GM19395 (cell line): ENCODE measurements around the gene RPUSD4.
"Not testable (repeated sequence)": the region's sequence is repeated elsewhere in the genome, so short reads cannot be mapped to it uniquely, and the experiment has no call there.

Experiments
- ATAC-seq: cut with Tn5 transposase; IDR thresholded peaks from one replicate; pipeline ENCODE4 v1.9.1; 2021; ENCODE audit warnings: mild to moderate bottlenecking, moderate library complexity; ENCODE audit not compliant: unreplicated experiment

Gene RPUSD4

GRCh38 chr11:126211236-126212088, at the start of gene RPUSD4, which contains the start of gene FAM118B:
Gene RPUSD4 (minus strand): TSS chr11:126211650. CDS start chr11:126211638, 12 bp downstream.
Gene FAM118B (plus strand): TSS chr11:126211782. CDS start chr11:126235002, 23,220 bp downstream.
- peak; percentile 96 for ATAC-seq

- ATAC-seq, result no peak
These were observed 46.3 kb upstream of the RPUSD4 start for GRCh38 chr11:126257764-126258163.

- ATAC-seq, result no peak
These were observed 45.7 kb upstream of the RPUSD4 start for GRCh38 chr11:126257144-126257543.

- ATAC-seq, result no peak
These were observed 44.8 kb upstream of the RPUSD4 start for GRCh38 chr11:126256216-126256615.

GRCh38 chr11:126255507-126255906, 44.1 kb upstream of the RPUSD4 start:
- not testable (repeated sequence) for ATAC-seq

- ATAC-seq, result no peak
These were observed 43.4 kb upstream of the RPUSD4 start for GRCh38 chr11:126254819-126255218.

- ATAC-seq, result no peak
These were observed 41.8 kb upstream of the RPUSD4 start for GRCh38 chr11:126253265-126253664.

- no peak for ATAC-seq
These were observed 35.2 kb upstream of the RPUSD4 start for GRCh38 chr11:126246636-126247035.

GRCh38 chr11:126233391-126233790, 21.9 kb upstream of the RPUSD4 start:
- no peak for ATAC-seq

GRCh38 chr11:126232683-126233082, 21.2 kb upstream of the RPUSD4 start:
- no peak for ATAC-seq

GRCh38 chr11:126231725-126232459, 20.4 kb upstream of the RPUSD4 start:
- no peak for ATAC-seq

- ATAC-seq, result no peak
These were observed 18.5 kb upstream of the RPUSD4 start for GRCh38 chr11:126229858-126230540.

- no peak for ATAC-seq
These were observed 15.1 kb upstream of the RPUSD4 start for GRCh38 chr11:126226334-126227084.

- no peak for ATAC-seq
These were observed 13.8 kb upstream of the RPUSD4 start for GRCh38 chr11:126225295-126225665.

GRCh38 chr11:126224647-126225294, 13.3 kb upstream of the RPUSD4 start:
- ATAC-seq, result no peak

- no peak for ATAC-seq
These were observed 8.1 kb upstream of the RPUSD4 start for GRCh38 chr11:126219547-126219946.

- ATAC-seq, result no peak
These were observed 6.0 kb upstream of the RPUSD4 start for GRCh38 chr11:126217491-126217890.

GRCh38 chr11:126216526-126217305, 5.3 kb upstream of the RPUSD4 start:
- ATAC-seq, result no peak

GRCh38 chr11:126214841-126215240, 3.4 kb upstream of the RPUSD4 start:
- no peak for ATAC-seq
